ENCODE results near the gene NTHL1. TPM values are rescaled to one million over a fixed set of nuclear protein-coding genes. Genes with fewer than 3 reads are reported as not detected.

The NTHL1 gene
- total RNA-seq, 1 donor from 2014 or later, result 12.6 TPM

DNA sequence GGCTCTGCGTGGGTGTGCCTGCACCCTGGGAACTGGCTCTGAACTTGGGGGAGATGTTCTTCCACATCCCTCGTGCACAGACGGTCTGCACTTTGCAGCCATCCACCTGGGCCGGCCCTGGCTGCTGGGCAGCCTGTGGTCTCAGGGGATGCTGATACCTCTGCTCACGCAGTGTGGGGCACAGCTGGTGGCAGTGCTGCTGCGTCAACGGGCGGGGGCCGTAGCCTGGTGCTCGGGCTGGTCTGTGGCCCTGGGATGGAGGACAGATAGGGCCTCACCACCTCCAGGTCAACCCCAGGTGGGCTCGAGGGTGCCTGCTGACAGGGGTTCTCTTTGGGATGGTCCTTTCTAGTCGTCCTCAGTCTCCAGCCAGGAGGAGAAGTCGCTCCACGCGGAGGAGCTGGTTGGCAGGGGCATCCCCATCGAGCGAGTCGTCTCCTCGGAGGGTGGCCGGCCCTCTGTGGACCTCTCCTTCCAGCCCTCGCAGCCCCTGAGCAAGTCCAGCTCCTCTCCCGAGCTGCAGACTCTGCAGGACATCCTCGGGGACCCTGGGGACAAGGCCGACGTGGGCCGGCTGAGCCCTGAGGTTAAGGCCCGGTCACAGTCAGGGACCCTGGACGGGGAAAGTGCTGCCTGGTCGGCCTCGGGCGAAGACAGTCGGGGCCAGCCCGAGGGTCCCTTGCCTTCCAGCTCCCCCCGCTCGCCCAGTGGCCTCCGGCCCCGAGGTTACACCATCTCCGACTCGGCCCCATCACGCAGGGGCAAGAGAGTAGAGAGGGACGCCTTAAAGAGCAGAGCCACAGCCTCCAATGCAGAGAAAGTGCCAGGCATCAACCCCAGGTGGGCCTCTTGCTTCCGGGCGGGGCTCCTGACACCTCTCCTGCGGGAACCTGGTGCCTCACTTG is 36.5 kb upstream of the NTHL1 start:
- TF ChIP-seq, protein P1, sequence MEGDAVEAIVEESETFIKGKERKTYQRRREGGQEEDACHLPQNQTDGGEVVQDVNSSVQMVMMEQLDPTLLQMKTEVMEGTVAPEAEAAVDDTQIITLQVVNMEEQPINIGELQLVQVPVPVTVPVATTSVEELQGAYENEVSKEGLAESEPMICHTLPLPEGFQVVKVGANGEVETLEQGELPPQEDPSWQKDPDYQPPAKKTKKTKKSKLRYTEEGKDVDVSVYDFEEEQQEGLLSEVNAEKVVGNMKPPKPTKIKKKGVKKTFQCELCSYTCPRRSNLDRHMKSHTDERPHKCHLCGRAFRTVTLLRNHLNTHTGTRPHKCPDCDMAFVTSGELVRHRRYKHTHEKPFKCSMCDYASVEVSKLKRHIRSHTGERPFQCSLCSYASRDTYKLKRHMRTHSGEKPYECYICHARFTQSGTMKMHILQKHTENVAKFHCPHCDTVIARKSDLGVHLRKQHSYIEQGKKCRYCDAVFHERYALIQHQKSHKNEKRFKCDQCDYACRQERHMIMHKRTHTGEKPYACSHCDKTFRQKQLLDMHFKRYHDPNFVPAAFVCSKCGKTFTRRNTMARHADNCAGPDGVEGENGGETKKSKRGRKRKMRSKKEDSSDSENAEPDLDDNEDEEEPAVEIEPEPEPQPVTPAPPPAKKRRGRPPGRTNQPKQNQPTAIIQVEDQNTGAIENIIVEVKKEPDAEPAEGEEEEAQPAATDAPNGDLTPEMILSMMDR (IDR thresholded peaks at IDR 0.05), result no peak
- Mint-ChIP-seq H3K27ac (ENCODE audit: unreplicated experiment) (no peak overlapping the region), H3K27me3 (ENCODE audit: low read depth) (no peaks in the 10 kb centered on the region), H3K4me3 (ENCODE audit: unreplicated experiment) (no peak overlapping the region), H3K4me1 (ENCODE audit: low read depth) (no peaks in the 10 kb centered on the region), H3K36me3 (ENCODE audit: low read depth) (peaks cover 5% of the 10 kb centered on the region), H3K9me3 (ENCODE audit: low read depth) (no peaks in the 10 kb centered on the region)
- no peak for DNase-seq (ENCODE audit: low spot score)

DNA sequence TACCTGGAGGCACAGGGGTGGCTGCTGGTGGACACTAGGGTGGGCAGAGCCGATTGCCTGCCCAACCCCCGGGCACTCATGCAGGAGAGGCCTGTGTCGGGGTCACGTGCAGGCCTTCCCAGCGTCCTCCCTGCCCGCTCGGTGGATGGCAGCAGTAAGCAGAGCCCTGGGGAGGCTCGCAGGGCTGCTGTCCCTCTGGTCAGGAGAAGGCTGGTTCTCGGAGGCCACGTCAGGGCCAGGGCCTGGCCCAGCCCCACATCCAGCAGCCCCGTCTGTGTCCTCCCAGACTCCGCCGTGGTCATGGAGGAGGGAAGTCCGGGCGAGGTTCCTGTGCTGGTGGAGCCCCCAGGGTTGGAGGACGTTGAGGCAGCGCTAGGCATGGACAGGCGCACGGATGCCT is 35.8 kb upstream of the NTHL1 start:
- TF ChIP-seq, protein P1 (IDR thresholded peaks at IDR 0.05), result no peak
- H3K4me1 Mint-ChIP-seq (ENCODE audit: low read depth), result no peaks in the 10 kb centered on the region
- H3K27me3 Mint-ChIP-seq (ENCODE audit: low read depth), result no peaks in the 10 kb centered on the region
- peaks cover 5% of the 10 kb centered on the region for H3K36me3 Mint-ChIP-seq (ENCODE audit: low read depth)
- H3K27ac Mint-ChIP-seq (ENCODE audit: unreplicated experiment), result no peak overlapping the region
- H3K4me3 Mint-ChIP-seq (ENCODE audit: unreplicated experiment), result no peak overlapping the region
- H3K9me3 Mint-ChIP-seq (ENCODE audit: low read depth), result no peaks in the 10 kb centered on the region
- no peak for DNase-seq (ENCODE audit: low spot score)

DNA sequence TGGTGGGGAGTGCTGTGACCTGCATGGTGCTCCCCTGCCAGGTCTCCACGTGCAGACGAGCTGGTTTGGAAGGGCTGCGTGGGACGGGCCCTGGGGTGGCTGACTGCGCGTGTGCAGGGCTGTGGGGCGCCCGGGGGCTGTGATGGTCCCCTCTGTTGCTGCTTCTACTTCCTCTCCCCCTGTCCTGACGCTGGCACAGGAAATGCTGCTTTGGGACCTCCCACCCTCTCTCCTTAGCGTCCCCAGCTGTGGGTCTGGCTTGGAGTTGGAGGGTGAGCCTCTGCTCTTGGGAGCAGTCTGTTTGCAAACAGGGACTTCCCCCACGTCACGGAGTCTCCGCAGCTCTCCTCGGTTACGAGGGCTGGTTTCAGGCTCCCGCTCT is 35.3 kb upstream of the NTHL1 start:
- DNase-seq (ENCODE audit: low spot score), result no peak
- H3K27me3 Mint-ChIP-seq (ENCODE audit: low read depth), result no peaks in the 10 kb centered on the region
- H3K4me1 Mint-ChIP-seq (ENCODE audit: low read depth), result no peaks in the 10 kb centered on the region
- peaks cover 5% of the 10 kb centered on the region for H3K36me3 Mint-ChIP-seq (ENCODE audit: low read depth)
- no peak overlapping the region for H3K4me3 Mint-ChIP-seq (ENCODE audit: unreplicated experiment)
- no peak overlapping the region for H3K27ac Mint-ChIP-seq (ENCODE audit: unreplicated experiment)
- H3K9me3 Mint-ChIP-seq (ENCODE audit: low read depth), result no peaks in the 10 kb centered on the region
- TF ChIP-seq, protein P1 (IDR thresholded peaks at IDR 0.05), result no peak

DNA sequence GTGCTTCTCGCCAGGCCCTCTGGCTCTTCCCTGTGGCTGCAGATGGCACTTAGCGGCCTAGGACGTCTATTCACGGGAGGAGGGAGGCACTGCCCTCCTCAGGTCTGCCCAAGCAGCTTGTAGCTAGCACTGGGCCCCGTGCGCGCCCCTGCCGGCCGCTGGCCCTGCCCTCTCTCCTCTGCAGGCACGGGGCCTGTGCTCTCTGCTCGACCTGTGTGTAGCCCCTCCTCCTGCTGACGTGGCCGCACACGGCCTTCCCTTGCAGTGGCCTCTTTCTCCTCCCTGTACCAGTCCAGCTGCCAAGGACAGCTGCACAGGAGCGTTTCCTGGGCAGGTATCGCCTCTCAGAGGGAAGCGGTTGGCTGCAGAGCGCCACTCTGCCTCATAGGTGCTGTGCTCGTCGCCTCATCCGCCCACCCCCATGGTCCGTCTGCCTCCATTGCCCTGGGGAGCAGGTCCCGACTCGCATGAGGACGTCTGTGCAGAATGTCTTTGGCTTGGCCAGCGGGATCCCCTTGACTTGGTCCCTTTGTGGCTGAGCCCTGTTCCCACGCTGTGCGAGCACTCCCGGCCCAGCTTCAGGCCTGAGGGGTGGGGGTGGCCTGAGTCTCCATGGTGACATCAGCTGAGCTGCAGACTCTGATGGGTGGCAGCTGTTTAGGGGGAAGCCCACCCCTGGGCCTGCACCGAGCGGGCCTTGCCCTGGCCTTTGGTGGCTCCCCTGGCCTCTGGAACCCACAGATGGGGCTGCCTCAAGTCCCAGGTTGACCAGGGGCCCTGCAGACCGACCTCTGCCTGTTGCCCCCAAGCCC is 34.7 kb upstream of the NTHL1 start:
- H3K4me1 Mint-ChIP-seq (ENCODE audit: low read depth), result no peaks in the 10 kb centered on the region
- H3K36me3 Mint-ChIP-seq (ENCODE audit: low read depth), result peaks cover 3% of the 10 kb centered on the region
- H3K9me3 Mint-ChIP-seq (ENCODE audit: low read depth), result no peaks in the 10 kb centered on the region
- no peak overlapping the region for H3K4me3 Mint-ChIP-seq (ENCODE audit: unreplicated experiment)
- no peak overlapping the region for H3K27ac Mint-ChIP-seq (ENCODE audit: unreplicated experiment)
- TF ChIP-seq, protein P1 (IDR thresholded peaks at IDR 0.05), result no peak
- H3K27me3 Mint-ChIP-seq (ENCODE audit: low read depth), result no peaks in the 10 kb centered on the region
- DNase-seq (ENCODE audit: low spot score), result no peak

All from chondrocyte (in vitro differentiated cells).